Activated B cell treated with CpG ODN at 0.5 μM for 24 hours (primary cell): ENCODE data around the gene PTGS1. TPM values are rescaled to one million over a fixed set of nuclear protein-coding genes. Genes with fewer than 3 reads are reported as not detected.
"Not testable (repeated sequence)": the region's sequence is repeated elsewhere in the genome, so short reads cannot be mapped to it uniquely, and the experiment has no call there.

ENCODE experiments used
- ATAC-seq: fragments of 200-7000 bp; cut with Tn5 transposase; one replicate; pipeline ENCODE4 v1.10.0; 2021; ENCODE audit warnings: low read depth, mild to moderate bottlenecking, moderate library complexity
- CTCF ChIA-PET: fragments of 350-600 bp; sonication (Branson Sonifier 250); formaldehyde crosslinking; loops from one replicate; lab custom pipeline; 2021; ENCODE audit warnings: antibody characterized with exemption; lab: Charles Lee
- POLR2A ChIA-PET: fragments of 350-600 bp; sonication (Branson Sonifier 250); formaldehyde crosslinking; loops from one replicate; lab custom pipeline; 2021; ENCODE audit warnings: antibody characterized with exemption; lab: Charles Lee
- DNase-seq: peaks from one replicate; pipeline ENCODE4 v3.0.0; 2022
- H3K27ac Mint-ChIP-seq: one replicate; pipeline ENCODE4 v1.8.0; 2020; ENCODE audit warnings: mixed read lengths
- H3K27me3 Mint-ChIP-seq: one replicate; pipeline ENCODE4 v1.8.0; 2021; ENCODE audit warnings: mixed read lengths
- H3K36me3 Mint-ChIP-seq: one replicate; pipeline ENCODE4 v1.8.0; 2021; ENCODE audit warnings: low read depth, mixed read lengths
- H3K4me1 Mint-ChIP-seq: one replicate; pipeline ENCODE4 v1.8.0; 2021; ENCODE audit warnings: mixed read lengths
- H3K4me3 Mint-ChIP-seq: one replicate; pipeline ENCODE4 v1.8.0; 2020; ENCODE audit warnings: mild to moderate bottlenecking, mixed read lengths
- H3K9me3 Mint-ChIP-seq: one replicate; pipeline ENCODE4 v1.8.0; 2020; ENCODE audit warnings: mixed read lengths
- intact Hi-C: fragments of 100-400 bp; cut with micrococcal nuclease; formaldehyde crosslinking; loops from one replicate; pipeline ENCODE4 v1.15.1; 2024
- total RNA-seq: library from RNA; stranded (reverse); gene quantifications from 2 replicates; pipeline ENCODE4 v1.2.3, GENCODE V29; 2022
- TF ChIP-seq, protein P1 (sequence below): fragments of 200-600 bp; IDR thresholded peaks from one replicate; pipeline ENCODE4 v1.8.0; 2022; ENCODE audit warnings: antibody characterized with exemption, mild to moderate bottlenecking

PTGS1 gene
- total RNA-seq, 1 donor from 2014 or later: 9.4 TPM

DNA sequence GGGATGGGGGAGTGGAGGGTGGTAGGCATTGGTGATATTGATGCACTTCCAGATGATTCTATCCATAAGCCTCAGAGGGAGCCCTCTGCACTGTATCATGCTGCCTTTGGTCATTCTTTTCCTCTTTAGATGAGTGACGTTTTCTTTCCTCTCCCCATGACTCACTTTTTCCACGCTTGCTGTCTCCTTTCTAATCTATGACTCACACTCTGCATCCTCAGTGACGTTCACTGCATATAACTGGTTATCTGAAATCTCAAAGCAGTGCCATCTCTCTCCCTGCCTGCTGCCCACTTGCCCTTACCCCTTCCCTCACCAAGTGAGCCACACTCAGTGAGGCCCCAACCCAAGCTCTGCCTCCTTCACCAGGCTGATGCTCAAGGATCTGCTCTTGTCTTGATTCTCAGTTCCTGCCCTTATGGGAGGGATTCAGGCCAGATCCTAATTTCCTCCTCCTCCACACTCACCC is 31.6 kb downstream of the PTGS1 start:
- intact Hi-C loops: no loop called here
- H3K4me1 Mint-ChIP-seq: peaks cover 8% of the 10 kb centered on the region
- POLR2A ChIA-PET: no interaction called here
- TF ChIP-seq, protein P1, sequence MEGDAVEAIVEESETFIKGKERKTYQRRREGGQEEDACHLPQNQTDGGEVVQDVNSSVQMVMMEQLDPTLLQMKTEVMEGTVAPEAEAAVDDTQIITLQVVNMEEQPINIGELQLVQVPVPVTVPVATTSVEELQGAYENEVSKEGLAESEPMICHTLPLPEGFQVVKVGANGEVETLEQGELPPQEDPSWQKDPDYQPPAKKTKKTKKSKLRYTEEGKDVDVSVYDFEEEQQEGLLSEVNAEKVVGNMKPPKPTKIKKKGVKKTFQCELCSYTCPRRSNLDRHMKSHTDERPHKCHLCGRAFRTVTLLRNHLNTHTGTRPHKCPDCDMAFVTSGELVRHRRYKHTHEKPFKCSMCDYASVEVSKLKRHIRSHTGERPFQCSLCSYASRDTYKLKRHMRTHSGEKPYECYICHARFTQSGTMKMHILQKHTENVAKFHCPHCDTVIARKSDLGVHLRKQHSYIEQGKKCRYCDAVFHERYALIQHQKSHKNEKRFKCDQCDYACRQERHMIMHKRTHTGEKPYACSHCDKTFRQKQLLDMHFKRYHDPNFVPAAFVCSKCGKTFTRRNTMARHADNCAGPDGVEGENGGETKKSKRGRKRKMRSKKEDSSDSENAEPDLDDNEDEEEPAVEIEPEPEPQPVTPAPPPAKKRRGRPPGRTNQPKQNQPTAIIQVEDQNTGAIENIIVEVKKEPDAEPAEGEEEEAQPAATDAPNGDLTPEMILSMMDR: no peak
- no peak for DNase-seq
- peak; percentile 86 for ATAC-seq
- CTCF ChIA-PET: no interaction called here
- no peaks in the 10 kb centered on the region for H3K27me3 Mint-ChIP-seq
- H3K27ac Mint-ChIP-seq: peak overlapping the region; percentile 5
- no peak overlapping the region for H3K4me3 Mint-ChIP-seq
- H3K36me3 Mint-ChIP-seq: no peaks in the 10 kb centered on the region
- H3K9me3 Mint-ChIP-seq: no peaks in the 10 kb centered on the region

DNA sequence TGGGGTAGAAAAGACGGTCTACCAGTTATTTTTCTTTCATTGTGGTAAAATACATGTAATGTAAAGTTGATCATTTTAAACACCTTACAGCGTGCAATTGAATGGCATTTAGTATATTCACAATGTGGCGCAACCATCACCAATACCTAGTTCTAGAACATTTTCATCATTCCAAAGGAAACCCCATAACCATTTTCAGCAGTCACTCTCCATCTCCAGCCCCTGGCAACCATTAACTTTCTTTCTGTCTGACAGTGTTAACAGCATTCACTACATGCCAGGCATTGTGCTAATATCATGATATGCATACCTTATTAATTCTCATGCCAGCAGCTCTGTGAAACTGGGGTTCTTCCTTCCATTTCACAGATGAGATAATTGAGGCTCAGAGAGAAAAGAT is 32.0 kb downstream of the PTGS1 start:
- intact Hi-C loops: no loop called here
- H3K27ac Mint-ChIP-seq: no peak overlapping the region
- H3K36me3 Mint-ChIP-seq: no peaks in the 10 kb centered on the region
- no peaks in the 10 kb centered on the region for H3K9me3 Mint-ChIP-seq
- H3K27me3 Mint-ChIP-seq: no peaks in the 10 kb centered on the region
- DNase-seq (no peak), ATAC-seq (no peak)
- H3K4me1 Mint-ChIP-seq: peaks cover 8% of the 10 kb centered on the region
- CTCF ChIA-PET: no interaction called here
- TF ChIP-seq, protein P1: no peak
- no peak overlapping the region for H3K4me3 Mint-ChIP-seq
- POLR2A ChIA-PET: no interaction called here

DNA sequence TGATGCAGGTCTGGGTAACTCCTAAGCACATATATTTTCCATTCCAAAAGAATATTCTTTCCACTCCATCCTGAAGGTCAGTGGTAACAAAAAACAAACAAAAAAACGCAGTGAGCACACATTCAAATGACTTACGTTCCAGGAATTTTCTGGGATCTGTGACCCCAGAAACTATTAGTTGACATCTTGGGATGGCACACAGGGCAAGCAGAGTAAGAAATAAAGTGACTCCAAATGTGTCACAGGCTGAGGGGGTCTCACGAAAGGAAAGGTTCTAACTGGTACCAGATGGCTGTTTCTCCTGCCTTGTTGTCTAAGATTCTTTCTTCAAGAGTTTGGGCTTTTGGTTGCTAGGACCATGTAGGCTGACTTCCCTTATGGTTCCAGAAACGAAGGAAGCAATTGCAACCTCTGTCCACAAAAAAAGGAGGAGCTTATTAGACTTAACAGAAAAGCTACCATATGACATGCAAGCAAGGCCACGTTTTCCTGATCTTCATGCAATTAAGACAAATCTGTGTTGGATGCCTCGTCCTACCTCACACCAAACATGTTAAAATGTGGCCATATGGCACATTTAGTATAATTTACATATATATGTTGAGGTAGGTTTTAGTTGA is 32.7 kb downstream of the PTGS1 start:
- CTCF ChIA-PET: no interaction called here
- no peak overlapping the region for H3K27ac Mint-ChIP-seq
- H3K4me3 Mint-ChIP-seq: no peak overlapping the region
- no peaks in the 10 kb centered on the region for H3K36me3 Mint-ChIP-seq
- intact Hi-C loops: no loop called here
- DNase-seq (no peak), ATAC-seq (no peak)
- peaks cover 8% of the 10 kb centered on the region for H3K4me1 Mint-ChIP-seq
- no peaks in the 10 kb centered on the region for H3K27me3 Mint-ChIP-seq
- TF ChIP-seq, protein P1: no peak
- H3K9me3 Mint-ChIP-seq: no peaks in the 10 kb centered on the region
- POLR2A ChIA-PET: no interaction called here

DNA sequence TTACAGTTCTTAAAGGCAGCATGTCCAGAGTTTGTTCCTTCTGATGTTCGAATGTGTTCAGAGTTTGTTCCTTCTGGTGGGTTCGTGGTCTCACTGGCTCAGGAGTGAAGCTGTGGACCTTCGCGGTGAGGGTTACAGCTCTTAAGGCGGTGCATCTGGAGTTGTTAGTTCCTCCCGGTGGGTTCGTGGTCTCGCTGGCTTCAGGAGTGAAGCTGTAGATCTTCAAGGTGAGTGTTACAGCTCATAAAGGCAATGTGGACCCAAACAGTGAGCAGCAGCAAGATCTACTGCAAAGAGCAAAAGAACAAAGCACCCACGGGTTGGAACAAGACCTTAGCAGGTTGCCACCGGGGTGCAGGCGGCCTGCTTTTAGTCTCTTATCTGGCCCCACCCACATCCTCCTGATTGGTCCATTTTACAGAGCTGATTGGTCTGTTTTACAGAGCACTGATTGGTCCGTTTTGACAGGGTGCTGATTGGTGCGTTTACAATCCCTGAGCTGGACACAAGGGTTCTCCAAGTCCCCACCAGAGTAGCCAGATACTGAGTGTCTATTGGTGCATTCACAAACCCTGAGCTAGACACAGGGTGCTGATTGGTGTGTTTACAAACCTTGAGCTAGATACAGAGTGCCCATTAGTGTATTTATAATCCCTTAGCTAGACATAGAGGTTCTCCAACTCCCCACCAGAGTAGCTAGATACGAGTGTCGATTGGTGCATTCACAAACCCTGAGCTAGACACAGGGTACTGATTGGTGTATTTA is 34.7 kb downstream of the PTGS1 start:
- ATAC-seq, H3K36me3 Mint-ChIP-seq, CTCF ChIA-PET, H3K27ac Mint-ChIP-seq, H3K4me3 Mint-ChIP-seq, DNase-seq, POLR2A ChIA-PET, H3K27me3 Mint-ChIP-seq, H3K9me3 Mint-ChIP-seq, intact Hi-C loops, H3K4me1 Mint-ChIP-seq: not testable (repeated sequence)

DNA sequence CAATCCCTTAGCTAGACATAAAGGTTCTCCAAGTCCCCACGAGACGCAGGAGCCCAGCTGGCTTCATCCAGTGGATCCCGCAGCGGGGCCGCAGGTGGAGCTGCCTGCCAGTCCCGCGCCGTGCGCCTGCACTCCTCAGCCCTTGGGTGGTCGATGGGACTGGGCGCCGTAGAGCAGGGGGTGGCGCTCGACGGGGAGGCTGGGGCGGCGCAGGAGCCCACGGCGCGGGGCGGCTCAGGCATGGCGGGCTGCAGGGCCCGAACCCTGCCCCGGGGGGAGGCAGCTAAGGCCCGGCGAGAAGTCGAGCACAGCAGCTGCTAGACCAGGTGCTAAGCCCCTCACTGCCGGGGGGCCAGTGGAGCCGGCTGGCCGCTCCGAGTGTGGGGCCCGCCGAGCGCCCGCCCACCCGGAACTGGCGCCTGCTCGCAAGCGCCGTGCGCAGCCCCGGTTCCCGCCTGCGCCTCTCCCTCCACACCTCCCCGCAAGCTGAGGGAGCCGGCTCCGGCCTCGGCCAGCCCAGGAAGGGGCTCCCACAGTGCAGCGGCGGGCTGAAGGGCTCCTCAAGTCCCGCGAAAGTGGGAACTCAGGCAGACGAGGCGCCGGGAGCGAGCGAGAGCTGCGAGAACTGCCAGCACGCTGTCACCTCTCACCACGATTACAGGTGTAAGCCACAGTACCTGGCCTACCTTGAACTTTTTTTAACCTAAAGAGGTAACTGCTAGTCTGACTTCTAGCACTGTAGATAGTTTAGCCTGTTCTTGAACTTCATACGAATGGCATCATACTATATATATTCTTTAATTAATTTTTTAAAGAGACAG is 35.5 kb downstream of the PTGS1 start:
- POLR2A ChIA-PET: no interaction called here
- Mint-ChIP-seq H3K36me3 (no peaks in the 10 kb centered on the region), H3K4me1 (peaks cover 8% of the 10 kb centered on the region), H3K27me3 (no peaks in the 10 kb centered on the region), H3K9me3 (no peaks in the 10 kb centered on the region), H3K4me3 (no peak overlapping the region), H3K27ac (no peak overlapping the region)
- TF ChIP-seq, protein P1: no peak
- DNase-seq (no peak), ATAC-seq (no peak)
- CTCF ChIA-PET: no interaction called here
- intact Hi-C loops: no loop called here

DNA sequence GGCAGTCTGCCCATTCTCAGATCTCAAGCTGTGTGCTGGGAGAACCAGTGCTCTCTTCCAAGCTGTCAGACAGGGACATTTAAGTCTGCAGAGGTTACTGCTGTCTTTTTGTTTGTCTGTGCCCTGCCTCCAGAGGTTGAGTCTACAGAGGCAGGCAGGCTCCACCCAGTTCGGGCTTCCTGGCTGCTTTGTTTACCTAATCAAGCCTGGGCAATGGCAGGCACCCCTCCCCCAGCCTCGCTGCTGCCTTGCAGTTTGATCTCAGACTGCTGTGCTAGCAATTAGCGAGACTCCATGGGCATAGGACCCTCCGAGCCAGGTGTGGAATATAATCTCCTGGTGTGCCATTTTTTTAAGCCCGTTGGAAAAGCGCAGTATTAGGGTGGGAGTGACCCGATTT is 43.3 kb downstream of the PTGS1 start:
- H3K27me3 Mint-ChIP-seq: peaks cover 11% of the 10 kb centered on the region
- DNase-seq, H3K4me3 Mint-ChIP-seq, CTCF ChIA-PET, H3K9me3 Mint-ChIP-seq, H3K27ac Mint-ChIP-seq, intact Hi-C loops, POLR2A ChIA-PET, H3K4me1 Mint-ChIP-seq, ATAC-seq, H3K36me3 Mint-ChIP-seq: not testable (repeated sequence)
